ENCODE measurements around the gene NPEPL1.

Gene NPEPL1

GRCh38 chr20:58664883-58665282, 27.7 kb upstream of the NPEPL1 start:
- no peak for TF ChIP-seq CTCF (IDR thresholded peaks at IDR 0.05; ENCODE audit: extremely low read depth, insufficient read depth, missing control alignments)
- no peak for DNase-seq (ENCODE audit: low spot score)
- in situ Hi-C loops (cut with MboI; ENCODE audit: low pct_unique_long_range_greater_than_20kb, low sequenced_read_pairs, unreplicated experiment) = no loop called here

GRCh38 chr20:58665606-58666005, 27.0 kb upstream of the NPEPL1 start:
- no peak for DNase-seq (ENCODE audit: low spot score)
- in situ Hi-C loops (cut with MboI; ENCODE audit: low pct_unique_long_range_greater_than_20kb, low sequenced_read_pairs, unreplicated experiment) = no loop called here
- TF ChIP-seq CTCF (IDR thresholded peaks at IDR 0.05; ENCODE audit: extremely low read depth, insufficient read depth, missing control alignments) = no peak

GRCh38 chr20:58666702-58667101, 25.9 kb upstream of the NPEPL1 start:
- in situ Hi-C loops (cut with MboI; ENCODE audit: low pct_unique_long_range_greater_than_20kb, low sequenced_read_pairs, unreplicated experiment) = no loop called here
- no peak for TF ChIP-seq CTCF (IDR thresholded peaks at IDR 0.05; ENCODE audit: extremely low read depth, insufficient read depth, missing control alignments)
- DNase-seq (ENCODE audit: low spot score) = no peak

GRCh38 chr20:58667975-58668374, 24.6 kb upstream of the NPEPL1 start:
- no peak for DNase-seq (ENCODE audit: low spot score)
- TF ChIP-seq CTCF (IDR thresholded peaks at IDR 0.05; ENCODE audit: extremely low read depth, insufficient read depth, missing control alignments) = no peak
- in situ Hi-C loops (cut with MboI; ENCODE audit: low pct_unique_long_range_greater_than_20kb, low sequenced_read_pairs, unreplicated experiment) = no loop called here

GRCh38 chr20:58668901-58669286, 23.7 kb upstream of the NPEPL1 start:
- no peak for TF ChIP-seq CTCF (IDR thresholded peaks at IDR 0.05; ENCODE audit: extremely low read depth, insufficient read depth, missing control alignments)
- in situ Hi-C loops (cut with MboI; ENCODE audit: low pct_unique_long_range_greater_than_20kb, low sequenced_read_pairs, unreplicated experiment) = no loop called here
- no peak for DNase-seq (ENCODE audit: low spot score)

GRCh38 chr20:58669287-58670006, 23.2 kb upstream of the NPEPL1 start:
- in situ Hi-C loops (cut with MboI; ENCODE audit: low pct_unique_long_range_greater_than_20kb, low sequenced_read_pairs, unreplicated experiment) = no loop called here
- peak; percentile 62 for DNase-seq (ENCODE audit: low spot score)
- no peak for TF ChIP-seq CTCF (IDR thresholded peaks at IDR 0.05; ENCODE audit: extremely low read depth, insufficient read depth, missing control alignments)
